HEK293 (cell line): ENCODE data around the gene COG8.

Experiments
- CTCF ChIP-seq: fragments of 450-650 bp; formaldehyde crosslinking; IDR thresholded peaks from 2 replicates; pipeline ENCODE4 v1.5.1; 2016; ENCODE audit warnings: missing biosample characterization, missing genetic modification characterization
- KLF9 ChIP-seq: fragments of 450-650 bp; formaldehyde crosslinking; IDR thresholded peaks from 2 replicates; pipeline ENCODE4 v1.5.1; 2016; ENCODE audit warnings: missing biosample characterization, missing genetic modification characterization, low read depth
- MYNN ChIP-seq: fragments of 450-650 bp; formaldehyde crosslinking; IDR thresholded peaks from 2 replicates; pipeline ENCODE4 v1.5.1; 2016; ENCODE audit warnings: missing biosample characterization, missing genetic modification characterization, borderline replicate concordance
- TCF7L2 ChIP-seq: IDR thresholded peaks from 2 replicates; pipeline ENCODE4 v1.6.1; 2011; ENCODE audit warnings: low read depth, mild to moderate bottlenecking, inconsistent platforms, low read length, moderate library complexity, borderline replicate concordance
- ZNF121 ChIP-seq: fragments of 450-650 bp; formaldehyde crosslinking; IDR thresholded peaks from 2 replicates; pipeline ENCODE4 v1.5.1; 2016; ENCODE audit warnings: missing biosample characterization, missing genetic modification characterization
- ZNF24 ChIP-seq: fragments of 450-650 bp; formaldehyde crosslinking; IDR thresholded peaks from 2 replicates; pipeline ENCODE4 v1.5.1; 2016; ENCODE audit warnings: missing biosample characterization, missing genetic modification characterization
- ZNF416 ChIP-seq: fragments of 450-650 bp; formaldehyde crosslinking; IDR thresholded peaks from 2 replicates; pipeline ENCODE4 v1.5.1; 2016; ENCODE audit warnings: missing biosample characterization, missing genetic modification characterization
- ZNF549 ChIP-seq: fragments of 450-650 bp; IDR thresholded peaks from 2 replicates; pipeline ENCODE4 v1.5.1; 2018; ENCODE audit warnings: missing biosample characterization, missing genetic modification characterization, mild to moderate bottlenecking, inconsistent platforms, moderate library complexity
- ZNF560 ChIP-seq: fragments of 450-650 bp; formaldehyde crosslinking; IDR thresholded peaks from 2 replicates; pipeline ENCODE4 v1.5.1; 2017; ENCODE audit warnings: missing biosample characterization, missing genetic modification characterization, borderline replicate concordance
- TF ChIP-seq, protein P1 (sequence below): fragments of 450-650 bp; formaldehyde crosslinking; IDR thresholded peaks from 2 replicates; pipeline ENCODE4 v1.5.1; 2016; ENCODE audit warnings: missing biosample characterization, missing genetic modification characterization
- TF ChIP-seq, protein P2 (sequence below): fragments of 450-650 bp; formaldehyde crosslinking; IDR thresholded peaks from 2 replicates; pipeline ENCODE4 v1.5.1; 2016; ENCODE audit warnings: missing biosample characterization, missing genetic modification characterization
- TF ChIP-seq, protein P3 (sequence below): fragments of 450-650 bp; formaldehyde crosslinking; IDR thresholded peaks from 2 replicates; pipeline ENCODE4 v1.5.1; 2016; ENCODE audit warnings: missing biosample characterization, missing genetic modification characterization

GRCh38 chr16:69318911-69319289, 20.5 kb downstream of the COG8 start:
- no peak for TF ChIP-seq CTCF (tag by site-specific recombination)
- no peak for TF ChIP-seq MYNN (tag by site-specific recombination)
- TF ChIP-seq ZNF416 (tag by site-specific recombination), result no peak
- TF ChIP-seq ZNF560, result no peak
- TF ChIP-seq ZNF549, result no peak
- no peak for TF ChIP-seq ZNF24
- TF ChIP-seq, protein P1, sequence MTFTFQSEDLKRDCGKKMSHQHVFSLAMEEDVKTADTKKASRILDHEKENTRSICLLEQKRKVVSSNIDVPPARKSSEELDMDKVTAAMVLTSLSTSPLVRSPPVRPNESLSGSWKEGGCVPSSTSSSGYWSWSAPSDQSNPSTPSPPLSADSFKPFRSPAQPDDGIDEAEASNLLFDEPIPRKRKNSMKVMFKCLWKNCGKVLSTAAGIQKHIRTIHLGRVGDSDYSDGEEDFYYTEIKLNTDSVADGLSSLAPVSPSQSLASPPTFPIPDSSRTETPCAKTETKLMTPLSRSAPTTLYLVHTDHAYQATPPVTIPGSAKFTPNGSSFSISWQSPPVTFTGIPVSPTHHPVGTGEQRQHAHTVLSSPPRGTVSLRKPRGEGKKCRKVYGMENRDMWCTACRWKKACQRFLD (tag by site-specific recombination), result no peak
- TF ChIP-seq KLF9, result no peak
- TF ChIP-seq, protein P2, sequence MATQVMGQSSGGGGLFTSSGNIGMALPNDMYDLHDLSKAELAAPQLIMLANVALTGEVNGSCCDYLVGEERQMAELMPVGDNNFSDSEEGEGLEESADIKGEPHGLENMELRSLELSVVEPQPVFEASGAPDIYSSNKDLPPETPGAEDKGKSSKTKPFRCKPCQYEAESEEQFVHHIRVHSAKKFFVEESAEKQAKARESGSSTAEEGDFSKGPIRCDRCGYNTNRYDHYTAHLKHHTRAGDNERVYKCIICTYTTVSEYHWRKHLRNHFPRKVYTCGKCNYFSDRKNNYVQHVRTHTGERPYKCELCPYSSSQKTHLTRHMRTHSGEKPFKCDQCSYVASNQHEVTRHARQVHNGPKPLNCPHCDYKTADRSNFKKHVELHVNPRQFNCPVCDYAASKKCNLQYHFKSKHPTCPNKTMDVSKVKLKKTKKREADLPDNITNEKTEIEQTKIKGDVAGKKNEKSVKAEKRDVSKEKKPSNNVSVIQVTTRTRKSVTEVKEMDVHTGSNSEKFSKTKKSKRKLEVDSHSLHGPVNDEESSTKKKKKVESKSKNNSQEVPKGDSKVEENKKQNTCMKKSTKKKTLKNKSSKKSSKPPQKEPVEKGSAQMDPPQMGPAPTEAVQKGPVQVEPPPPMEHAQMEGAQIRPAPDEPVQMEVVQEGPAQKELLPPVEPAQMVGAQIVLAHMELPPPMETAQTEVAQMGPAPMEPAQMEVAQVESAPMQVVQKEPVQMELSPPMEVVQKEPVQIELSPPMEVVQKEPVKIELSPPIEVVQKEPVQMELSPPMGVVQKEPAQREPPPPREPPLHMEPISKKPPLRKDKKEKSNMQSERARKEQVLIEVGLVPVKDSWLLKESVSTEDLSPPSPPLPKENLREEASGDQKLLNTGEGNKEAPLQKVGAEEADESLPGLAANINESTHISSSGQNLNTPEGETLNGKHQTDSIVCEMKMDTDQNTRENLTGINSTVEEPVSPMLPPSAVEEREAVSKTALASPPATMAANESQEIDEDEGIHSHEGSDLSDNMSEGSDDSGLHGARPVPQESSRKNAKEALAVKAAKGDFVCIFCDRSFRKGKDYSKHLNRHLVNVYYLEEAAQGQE (tag by site-specific recombination), result no peak
- TF ChIP-seq ZNF121 (tag by site-specific recombination), result no peak
- TF ChIP-seq TCF7L2, result no peak
- TF ChIP-seq, protein P3, sequence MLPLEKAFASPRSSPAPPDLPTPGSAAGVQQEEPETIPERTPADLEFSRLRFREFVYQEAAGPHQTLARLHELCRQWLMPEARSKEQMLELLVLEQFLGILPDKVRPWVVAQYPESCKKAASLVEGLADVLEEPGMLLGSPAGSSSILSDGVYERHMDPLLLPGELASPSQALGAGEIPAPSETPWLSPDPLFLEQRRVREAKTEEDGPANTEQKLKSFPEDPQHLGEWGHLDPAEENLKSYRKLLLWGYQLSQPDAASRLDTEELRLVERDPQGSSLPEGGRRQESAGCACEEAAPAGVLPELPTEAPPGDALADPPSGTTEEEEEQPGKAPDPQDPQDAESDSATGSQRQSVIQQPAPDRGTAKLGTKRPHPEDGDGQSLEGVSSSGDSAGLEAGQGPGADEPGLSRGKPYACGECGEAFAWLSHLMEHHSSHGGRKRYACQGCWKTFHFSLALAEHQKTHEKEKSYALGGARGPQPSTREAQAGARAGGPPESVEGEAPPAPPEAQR (tag by site-specific recombination), result no peak
